ENCODE results near the gene RGCC.

Gene RGCC

DNA sequence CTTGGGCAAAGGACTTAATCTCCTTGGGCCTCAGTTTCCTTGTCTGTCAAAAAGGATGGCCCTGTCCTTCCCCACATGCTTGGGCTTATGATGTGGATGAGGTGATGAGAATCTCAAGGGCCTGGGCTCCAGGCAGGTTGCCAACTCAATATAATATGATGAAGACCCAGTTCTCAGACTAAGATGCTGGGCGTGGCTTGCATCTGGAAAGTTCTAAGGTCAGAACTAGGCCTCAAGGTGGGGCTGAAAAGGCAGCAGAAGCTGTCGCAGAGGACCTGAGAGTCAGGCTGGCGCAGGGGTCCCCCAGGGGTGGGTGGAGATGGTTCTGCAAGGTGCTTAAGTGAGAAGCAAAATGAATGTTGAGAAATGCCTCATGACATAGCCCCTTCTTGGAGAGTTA is 58.8 kb downstream of the RGCC start:
- DNase-seq (ENCODE audit: low read depth): no peak

DNA sequence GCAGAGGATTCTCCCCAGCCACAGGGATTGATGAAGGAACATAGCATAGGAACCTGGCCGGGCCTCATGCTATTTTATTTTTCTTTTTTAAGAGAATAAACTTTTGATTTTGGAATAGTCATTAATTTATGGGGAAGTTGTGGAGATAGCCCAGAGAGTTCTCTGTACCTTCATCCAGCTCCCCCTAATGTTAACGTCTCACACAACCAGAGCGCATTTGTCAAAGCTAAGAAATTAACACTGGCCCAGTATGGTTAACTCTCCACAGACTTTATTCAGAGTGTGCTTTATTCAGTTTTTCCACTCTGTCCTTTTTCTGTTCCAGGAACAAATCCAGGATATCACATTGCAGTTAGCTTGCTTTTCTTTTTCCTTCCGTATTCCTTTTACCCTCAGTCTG is 59.4 kb downstream of the RGCC start:
- DNase-seq (ENCODE audit: low read depth): no peak

DNA sequence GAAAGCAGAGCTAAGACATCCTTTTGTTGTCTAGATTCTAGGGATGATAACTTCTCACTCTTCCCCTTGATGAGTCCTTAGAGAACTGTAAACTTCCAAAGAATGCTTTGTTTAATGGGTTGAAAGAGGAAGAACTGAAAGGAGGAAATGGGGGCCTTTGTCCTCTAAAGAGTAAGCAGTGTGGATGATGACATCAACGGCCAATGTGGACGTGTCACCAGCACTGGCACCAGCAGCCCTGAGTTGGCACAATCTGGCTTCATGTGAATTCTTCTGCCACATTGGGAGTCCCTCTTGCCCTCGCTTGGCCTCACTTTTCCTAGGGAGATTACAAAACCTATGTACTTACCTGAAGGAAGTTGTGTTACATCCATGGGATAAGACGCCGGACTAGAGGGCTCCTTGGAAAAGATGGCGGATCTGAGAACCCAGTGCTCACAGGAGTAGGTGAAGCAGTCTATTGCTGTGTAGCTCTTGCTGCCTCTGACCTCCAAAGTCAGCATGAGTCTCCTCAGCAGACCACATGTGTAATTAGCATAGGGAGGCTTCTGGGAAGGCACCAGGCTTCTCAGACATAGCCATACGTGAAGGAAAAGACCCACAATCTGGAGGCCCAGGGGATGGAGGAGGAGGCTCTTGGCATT is 62.8 kb downstream of the RGCC start:
- no peak for DNase-seq (ENCODE audit: low read depth)

Measured in stimulated activated CD8-positive, alpha-beta memory T cell treated with anti-CD3 and anti-CD28 coated beads, Interleukin-15, amount 100 ng/mL, for 1 hour (primary cell).